ENCODE data around the gene CCDC92B.
"Not testable (repeated sequence)": the region's sequence is repeated elsewhere in the genome, so short reads cannot be mapped to it uniquely, and the experiment has no call there.

The CCDC92B gene

GRCh38 chr17:2689411-2690164, 59.9 kb downstream of the CCDC92B start:
- peak; percentile 46 for DNase-seq (ENCODE audit: low spot score)

DNA sequence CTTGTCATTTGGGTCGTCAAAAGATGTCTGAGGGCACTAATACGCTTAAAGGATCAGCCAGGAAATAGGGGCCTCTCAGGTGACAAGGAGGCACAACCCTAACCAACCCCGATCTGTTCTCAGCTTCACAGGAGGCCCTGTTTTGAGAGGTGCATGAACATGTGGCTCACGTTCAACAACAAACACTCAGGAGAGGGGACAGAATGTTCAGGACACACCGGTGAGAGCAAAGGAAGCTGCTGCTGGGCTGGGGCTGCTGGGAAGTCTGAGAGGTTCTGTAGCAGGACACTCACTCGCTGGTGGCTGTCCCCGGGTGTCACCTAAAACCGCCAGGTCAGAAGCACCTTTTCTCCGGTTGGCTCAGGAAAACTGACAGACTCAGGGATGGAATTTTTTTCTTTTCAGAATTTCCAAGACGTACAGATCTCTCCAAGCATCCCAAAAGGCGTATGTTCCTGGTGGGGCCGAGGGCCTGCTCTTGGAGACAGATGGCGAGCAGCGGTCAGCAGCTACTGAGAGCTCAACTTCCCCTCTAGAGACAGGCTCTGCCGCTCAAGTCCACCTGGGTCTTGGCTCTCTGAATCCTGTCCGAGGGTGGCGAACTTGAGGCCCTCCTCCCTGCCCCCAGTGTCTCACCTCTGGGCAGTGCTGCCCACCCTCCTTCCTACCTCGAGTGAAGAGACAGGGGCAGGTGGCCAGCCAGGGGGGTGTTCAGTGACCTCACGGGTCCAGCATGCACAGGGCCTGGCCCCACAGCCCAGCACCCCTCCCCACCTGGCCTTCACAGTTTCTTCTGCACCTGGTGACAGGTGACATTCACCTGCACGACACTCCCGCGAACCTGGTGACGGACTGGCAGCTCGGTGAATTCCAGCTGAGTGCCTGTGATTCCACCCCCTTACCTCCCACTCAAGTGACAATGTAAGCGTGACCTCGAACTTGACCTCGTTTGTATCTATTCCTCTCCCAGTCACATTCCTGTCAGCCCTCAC, 60.8 kb downstream of the CCDC92B start:
- DNase-seq (ENCODE audit: low spot score), result no peak

DNA sequence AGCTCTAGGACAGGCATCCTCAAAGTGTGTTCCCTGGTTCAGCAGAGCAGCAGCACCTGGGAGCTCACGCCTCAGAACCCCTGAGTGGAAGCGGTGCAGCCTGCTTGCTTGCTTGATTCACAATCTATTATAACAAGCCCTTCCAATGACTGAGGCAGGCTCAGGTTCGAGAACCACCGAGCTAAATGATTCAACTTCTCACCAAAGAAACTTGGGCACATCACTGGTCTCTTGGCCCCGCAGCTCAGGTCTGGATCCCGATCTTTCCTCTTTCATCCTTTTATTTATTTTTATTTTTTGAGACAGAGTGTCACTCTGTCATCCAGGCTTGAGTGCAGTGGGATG, 62.4 kb downstream of the CCDC92B start:
- DNase-seq (ENCODE audit: low spot score), result no peak

GRCh38 chr17:2685696-2686095, 63.8 kb downstream of the CCDC92B start:
- no peak for DNase-seq (ENCODE audit: low spot score)

GRCh38 chr17:2684549-2684948, 64.9 kb downstream of the CCDC92B start:
- DNase-seq (ENCODE audit: low spot score), result no peak

GRCh38 chr17:2683912-2684311, 65.5 kb downstream of the CCDC92B start:
- DNase-seq (ENCODE audit: low spot score), result no peak

DNA sequence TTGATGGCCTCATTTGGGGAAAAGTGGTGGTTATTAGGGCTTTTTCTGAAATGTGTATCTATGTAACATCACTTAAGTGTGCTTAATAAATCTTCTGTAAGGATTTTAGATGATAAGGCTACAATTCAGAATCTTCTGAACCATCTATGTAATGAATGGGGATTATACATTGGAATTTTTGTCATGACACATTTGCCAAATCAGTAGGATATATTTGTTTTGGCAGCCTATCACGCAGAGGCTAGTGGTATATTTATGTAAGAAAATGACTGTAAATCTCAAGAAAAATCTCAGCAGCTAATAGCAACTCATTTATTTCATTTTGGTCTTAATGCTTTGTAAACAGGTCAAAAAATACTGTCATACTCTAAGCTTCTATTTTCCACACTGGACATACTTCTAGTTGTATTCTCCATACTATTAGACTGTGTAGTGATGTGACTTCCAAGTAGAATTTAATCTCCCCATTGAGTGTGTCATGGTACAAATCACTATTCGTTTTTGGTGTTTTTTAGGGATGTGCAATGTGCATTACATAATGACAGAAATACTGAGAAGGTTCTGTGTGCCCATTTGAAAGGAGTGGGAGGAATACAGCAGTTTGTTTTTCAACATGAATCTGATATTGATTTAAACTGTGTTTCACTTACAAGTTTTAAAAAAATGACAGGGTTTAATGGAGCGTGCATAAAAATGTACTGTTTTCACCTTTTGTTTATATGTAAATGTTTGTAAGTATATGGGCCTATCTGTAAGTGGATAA, 67.1 kb downstream of the CCDC92B start:
- DNase-seq (ENCODE audit: low spot score), result no peak

GRCh38 chr17:2681650-2682049, 67.8 kb downstream of the CCDC92B start:
- DNase-seq (ENCODE audit: low spot score), result no peak

DNA sequence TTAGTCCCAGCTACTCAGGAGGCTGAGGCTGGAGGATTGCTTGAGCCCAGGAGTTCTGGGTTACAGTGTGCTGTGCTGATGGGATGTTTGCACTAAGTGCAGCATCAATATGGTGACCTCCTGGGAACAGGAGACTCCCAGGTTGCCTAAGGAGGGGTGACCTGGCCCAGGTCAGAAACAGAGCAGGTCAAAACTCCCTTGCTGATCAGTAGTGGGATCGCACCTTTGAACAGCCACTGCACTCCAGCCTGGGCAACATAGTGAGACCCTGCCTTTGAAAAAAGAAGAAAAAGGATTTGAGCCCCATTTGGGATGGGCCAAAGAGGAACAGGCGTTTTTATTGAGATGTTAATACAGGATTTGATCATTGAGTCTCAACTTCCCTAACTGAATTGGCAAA, 68.5 kb downstream of the CCDC92B start:
- DNase-seq (ENCODE audit: low spot score), result no peak

DNA sequence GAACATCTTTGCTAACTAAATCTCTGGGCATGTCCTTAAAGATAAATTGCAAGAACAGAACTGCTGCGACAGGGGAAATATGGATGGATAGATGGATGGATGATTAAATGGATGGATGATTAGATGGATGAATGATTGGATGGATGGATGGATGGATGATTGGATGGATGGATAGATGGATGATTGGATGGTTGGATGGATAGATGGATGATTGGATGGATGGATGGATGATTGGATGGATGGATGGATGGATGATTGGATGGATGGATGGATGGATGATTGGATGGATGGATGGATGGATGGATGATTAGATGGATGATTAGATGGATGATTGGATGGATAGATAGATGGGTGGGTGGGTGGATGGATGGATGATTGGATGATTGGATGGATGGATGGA, 70.2 kb downstream of the CCDC92B start:
- not testable (repeated sequence) for DNase-seq (ENCODE audit: low spot score)
